Activated CD8-positive, alpha-beta T cell treated with anti-CD3 and anti-CD28 coated beads for 36 hours (primary cell): ENCODE measurements around the gene PTPRN2. TPM values are rescaled to one million over a fixed set of nuclear protein-coding genes. Genes with fewer than 3 reads are reported as not detected.

ENCODE experiments used
- ATAC-seq: fragments of 200-7000 bp; cut with Tn5 transposase; one replicate; pipeline ENCODE4 v1.10.0; 2021; ENCODE audit warnings: mild to moderate bottlenecking, moderate library complexity
- CTCF ChIA-PET: fragments of 350-600 bp; sonication (Branson Sonifier 250); formaldehyde crosslinking; loops from one replicate; lab custom pipeline; 2021; ENCODE audit warnings: antibody characterized with exemption; lab: Charles Lee
- POLR2A ChIA-PET: fragments of 350-600 bp; sonication (Branson Sonifier 250); formaldehyde crosslinking; loops from one replicate; lab custom pipeline; 2021; ENCODE audit warnings: antibody characterized with exemption; lab: Charles Lee
- DNase-seq: peaks from one replicate; pipeline ENCODE4 v3.0.0-alpha.2; 2020
- H3K27ac Mint-ChIP-seq: one replicate; pipeline ENCODE4 v1.8.0; 2021; ENCODE audit warnings: mild to moderate bottlenecking, mixed read lengths
- H3K27me3 Mint-ChIP-seq: one replicate; pipeline ENCODE4 v1.8.0; 2021; ENCODE audit warnings: mixed read lengths
- H3K36me3 Mint-ChIP-seq: one replicate; pipeline ENCODE4 v1.8.0; 2021; ENCODE audit warnings: low read depth, mixed read lengths
- H3K4me1 Mint-ChIP-seq: one replicate; pipeline ENCODE4 v1.8.0; 2021; ENCODE audit warnings: low read depth, mixed read lengths
- H3K4me3 Mint-ChIP-seq: one replicate; pipeline ENCODE4 v1.8.0; 2021; ENCODE audit warnings: mild to moderate bottlenecking, moderate library complexity, mixed read lengths
- H3K9me3 Mint-ChIP-seq: one replicate; pipeline ENCODE4 v1.8.0; 2021; ENCODE audit warnings: mixed read lengths
- intact Hi-C: fragments of 100-400 bp; cut with micrococcal nuclease; formaldehyde crosslinking; loops from one replicate; pipeline ENCODE4 v1.10.0; 2022
- total RNA-seq, 2 experiments: library from RNA; stranded (reverse); gene quantifications; one replicate each; pipeline ENCODE4 v1.2.3, GENCODE V29; 2021
- TF ChIP-seq, protein P1 (sequence below): fragments of 200-600 bp; IDR thresholded peaks from one replicate; pipeline ENCODE4 v1.8.0; 2022; ENCODE audit warnings: antibody characterized with exemption, mild to moderate bottlenecking

PTPRN2 gene
- total RNA-seq, 2 experiments from 2014 or later, result 0.49 to 0.65 TPM

DNA sequence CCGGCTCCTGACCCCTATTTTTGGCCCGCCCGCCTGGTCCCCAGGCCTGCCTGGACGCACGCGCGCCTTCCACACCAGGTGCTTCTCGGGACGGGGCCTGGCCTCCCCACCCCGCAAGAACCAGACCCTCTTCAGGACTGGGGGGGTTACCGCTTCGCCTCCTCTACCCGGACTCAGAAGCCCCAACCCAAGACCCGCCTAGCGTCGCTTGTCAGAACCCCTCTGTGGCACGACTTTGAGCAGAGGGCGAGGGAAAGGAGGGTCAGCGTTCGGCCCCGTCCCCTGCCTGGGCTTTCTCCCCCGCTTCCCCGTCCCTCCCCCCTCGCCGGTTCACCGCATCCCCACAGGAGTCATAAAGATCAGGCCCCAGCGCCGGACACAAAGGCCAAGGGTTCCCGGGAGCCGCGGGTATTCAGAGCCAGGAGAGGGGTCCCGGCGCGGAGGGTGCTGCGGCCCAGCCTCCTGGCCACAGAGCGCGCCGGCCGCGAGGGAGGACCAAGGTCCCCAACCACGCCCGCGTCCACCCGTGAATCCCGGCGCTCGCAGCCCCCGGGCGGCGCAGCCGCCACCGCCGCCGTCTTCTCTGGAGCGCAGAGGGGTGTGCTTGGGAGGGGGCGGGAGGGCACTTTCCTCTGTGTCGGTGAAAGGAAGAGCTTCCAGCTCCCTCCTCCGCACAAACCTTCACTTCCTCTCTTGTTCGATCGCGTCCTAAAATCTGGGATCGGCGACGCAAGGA is 898.9 kb downstream of the PTPRN2 start:
- Mint-ChIP-seq H3K36me3 (no peaks in the 10 kb centered on the region), H3K4me3 (no peak overlapping the region), H3K4me1 (peaks cover 23% of the 10 kb centered on the region), H3K27ac (no peak overlapping the region), H3K9me3 (no peaks in the 10 kb centered on the region), H3K27me3 (peaks cover 52% of the 10 kb centered on the region)
- TF ChIP-seq, protein P1, sequence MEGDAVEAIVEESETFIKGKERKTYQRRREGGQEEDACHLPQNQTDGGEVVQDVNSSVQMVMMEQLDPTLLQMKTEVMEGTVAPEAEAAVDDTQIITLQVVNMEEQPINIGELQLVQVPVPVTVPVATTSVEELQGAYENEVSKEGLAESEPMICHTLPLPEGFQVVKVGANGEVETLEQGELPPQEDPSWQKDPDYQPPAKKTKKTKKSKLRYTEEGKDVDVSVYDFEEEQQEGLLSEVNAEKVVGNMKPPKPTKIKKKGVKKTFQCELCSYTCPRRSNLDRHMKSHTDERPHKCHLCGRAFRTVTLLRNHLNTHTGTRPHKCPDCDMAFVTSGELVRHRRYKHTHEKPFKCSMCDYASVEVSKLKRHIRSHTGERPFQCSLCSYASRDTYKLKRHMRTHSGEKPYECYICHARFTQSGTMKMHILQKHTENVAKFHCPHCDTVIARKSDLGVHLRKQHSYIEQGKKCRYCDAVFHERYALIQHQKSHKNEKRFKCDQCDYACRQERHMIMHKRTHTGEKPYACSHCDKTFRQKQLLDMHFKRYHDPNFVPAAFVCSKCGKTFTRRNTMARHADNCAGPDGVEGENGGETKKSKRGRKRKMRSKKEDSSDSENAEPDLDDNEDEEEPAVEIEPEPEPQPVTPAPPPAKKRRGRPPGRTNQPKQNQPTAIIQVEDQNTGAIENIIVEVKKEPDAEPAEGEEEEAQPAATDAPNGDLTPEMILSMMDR, result no peak
- ChIA-PET POLR2A (no interaction called here), CTCF (no interaction called here)
- intact Hi-C loops, result no loop called here
- DNase-seq (no peak), ATAC-seq (no peak)

DNA sequence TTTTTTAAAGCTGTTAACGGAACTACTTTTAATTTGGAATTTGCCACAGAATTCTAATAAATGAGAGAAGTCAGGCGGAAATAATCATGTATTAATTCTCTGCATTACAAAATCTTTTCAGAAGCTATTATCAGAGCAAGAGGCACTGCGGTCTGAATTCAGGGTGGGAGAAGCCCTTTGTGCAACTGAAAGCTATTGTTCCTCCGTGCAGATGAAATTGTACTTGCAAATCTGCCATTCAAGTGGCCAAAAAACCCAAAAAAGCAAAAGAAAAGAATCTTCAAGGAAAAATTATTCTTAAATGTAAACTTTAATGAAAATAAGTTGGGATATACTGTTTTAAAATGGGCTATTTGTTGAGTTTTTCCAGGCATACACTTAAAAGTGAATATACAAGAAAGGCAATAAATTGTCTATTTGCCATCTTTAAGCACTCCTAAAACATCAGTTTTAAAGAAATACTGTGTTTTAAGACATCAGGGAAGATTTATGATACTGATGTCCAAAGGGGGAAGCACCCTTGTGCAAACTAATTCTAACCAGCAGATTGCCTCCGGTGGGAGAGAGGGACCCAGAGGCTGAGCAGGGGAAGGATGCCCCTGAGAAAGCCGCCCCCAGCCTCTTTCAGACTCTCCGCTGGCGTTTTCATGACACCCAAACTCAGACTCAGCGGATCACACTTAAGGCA is 899.6 kb downstream of the PTPRN2 start:
- H3K27me3 Mint-ChIP-seq, result peaks cover 59% of the 10 kb centered on the region
- H3K9me3 Mint-ChIP-seq, result no peaks in the 10 kb centered on the region

DNA sequence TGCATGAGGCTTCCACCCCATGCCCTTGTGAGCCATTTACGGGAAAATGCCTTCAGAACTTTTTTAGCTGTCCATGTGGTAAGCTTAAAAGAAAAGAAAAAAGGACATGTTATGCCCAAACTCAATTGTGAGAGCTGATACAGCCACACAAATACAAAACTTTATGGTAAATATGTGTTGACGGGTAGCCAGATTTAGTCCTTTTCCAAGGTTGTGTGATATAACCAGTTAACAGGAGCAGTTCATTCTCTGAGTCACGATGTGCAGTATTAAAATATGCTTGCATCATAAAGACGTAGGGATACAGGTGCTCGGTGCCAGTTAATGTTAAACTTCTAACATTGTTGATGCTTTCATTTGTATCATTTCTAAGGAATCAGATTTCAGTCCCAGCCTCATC is 900.5 kb downstream of the PTPRN2 start:
- POLR2A ChIA-PET, result no interaction called here
- intact Hi-C loops, result no loop called here
- CTCF ChIA-PET, result no interaction called here
- Mint-ChIP-seq H3K4me3 (no peak overlapping the region), H3K27ac (no peak overlapping the region), H3K27me3 (peaks cover 63% of the 10 kb centered on the region), H3K36me3 (no peaks in the 10 kb centered on the region), H3K4me1 (peaks cover 24% of the 10 kb centered on the region), H3K9me3 (no peaks in the 10 kb centered on the region)
- DNase-seq (no peak), ATAC-seq (no peak)
- TF ChIP-seq, protein P1, result no peak

More for the DNA sequence above, 899.6 kb downstream of the PTPRN2 start:
- H3K4me3 Mint-ChIP-seq, result no peak overlapping the region
- DNase-seq (no peak), ATAC-seq (no peak)
- TF ChIP-seq, protein P1, result no peak
- H3K27ac Mint-ChIP-seq, result no peak overlapping the region
- peaks cover 26% of the 10 kb centered on the region for H3K4me1 Mint-ChIP-seq
- CTCF ChIA-PET, result no interaction called here
- POLR2A ChIA-PET, result no interaction called here
- H3K36me3 Mint-ChIP-seq, result no peaks in the 10 kb centered on the region
- intact Hi-C loops, result no loop called here

DNA sequence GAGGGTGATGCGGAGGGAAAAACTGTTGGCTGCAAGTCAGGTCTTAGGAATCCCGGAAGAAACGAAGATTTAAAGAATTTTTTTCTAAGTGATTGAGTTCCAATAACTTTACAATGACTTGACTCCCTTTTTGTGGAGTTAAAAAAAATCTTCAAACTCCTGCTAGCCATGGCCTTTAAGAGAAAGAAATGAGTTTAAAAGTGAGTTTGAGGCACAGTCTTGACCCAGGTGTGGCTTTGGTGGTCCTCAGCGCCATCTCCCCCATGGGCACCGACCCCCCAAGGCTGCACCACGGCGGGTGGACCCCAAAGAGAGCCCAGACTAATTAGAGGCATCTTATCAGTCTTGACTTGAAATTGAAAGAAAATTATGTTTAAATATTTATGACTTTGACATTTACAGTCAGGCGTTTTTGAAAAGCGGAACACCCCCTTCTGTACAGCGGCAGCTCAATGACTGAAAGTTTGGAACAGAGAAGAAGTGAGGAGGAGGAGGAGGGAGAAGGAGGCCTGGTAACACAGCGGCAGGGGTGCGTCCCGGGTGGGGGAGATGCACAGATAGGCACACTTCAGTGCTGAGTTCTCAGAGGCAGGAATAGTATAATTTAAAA is 901.2 kb downstream of the PTPRN2 start:
- TF ChIP-seq, protein P1, result no peak
- Mint-ChIP-seq H3K27ac (no peak overlapping the region), H3K9me3 (no peaks in the 10 kb centered on the region), H3K4me1 (peaks cover 22% of the 10 kb centered on the region), H3K27me3 (peaks cover 66% of the 10 kb centered on the region), H3K4me3 (no peak overlapping the region), H3K36me3 (no peaks in the 10 kb centered on the region)
- DNase-seq, result no peak
- ChIA-PET CTCF (no interaction called here), POLR2A (no interaction called here)
- no peak for ATAC-seq
- intact Hi-C loops, result no loop called here
